A549 (cell line): ENCODE results near the gene PDZD2. TPM values are rescaled to one million over a fixed set of nuclear protein-coding genes. Genes with fewer than 3 reads are reported as not detected.

Experiments
- ATAC-seq, 2 experiments: fragments of 200-7000 bp in 1 of 2; fragments of >200 bp in 1 of 2; cut with Nextera tagmentation in 1 of 2; cut with Tn5 transposase in 1 of 2; 3 replicates each; pipeline versions ENCODE4 v1.8.0 to v1.9.1; 2018 to 2020; ENCODE audit warnings: mild to moderate bottlenecking in 1 of 2, moderate library complexity in 1 of 2
- CTCF ChIA-PET: fragments of 300-600 bp; sonication (Branson Sonifier 250); formaldehyde crosslinking; extraction: SDS; loops from one replicate; lab custom pipeline; 2021; ENCODE audit warnings: antibody characterized with exemption, inconsistent platforms; lab: Yijun Ruan, JAX
- POLR2A ChIA-PET: fragments of 350-600 bp; formaldehyde crosslinking; extraction: SDS; loops from one replicate; lab custom pipeline; 2021; ENCODE audit warnings: antibody characterized with exemption, inconsistent platforms; lab: Yijun Ruan, JAX
- DNase-seq, 2 experiments: peaks; one replicate each; pipeline versions ENCODE4 v3.0.0 to v3.0.0-alpha.2; 2011 to 2016; ENCODE audit warnings: low read depth in 1 of 2, low spot score in 1 of 2
- FAIRE-seq: peaks from 2 replicates; lab custom pipeline; 2011; peaks lifted over from hg19 to GRCh38; lab: Jason Lieb, UNC
- H3K27ac ChIP-seq, 2 experiments: fragments of >200 bp; sonication (Bioruptor Twin); formaldehyde crosslinking; 3 replicates each; pipeline ENCODE4 v1.5.1; 2016 to 2017
- H3K4me1 ChIP-seq: fragments of >200 bp; sonication (Bioruptor Twin); formaldehyde crosslinking; 3 replicates; pipeline ENCODE4 v1.6.1; 2016
- H3K4me2 ChIP-seq: fragments of >200 bp; sonication (Bioruptor Twin); formaldehyde crosslinking; 3 replicates; pipeline ENCODE4 v1.6.1; 2016
- H3K4me3 ChIP-seq: fragments of >200 bp; sonication (Bioruptor Twin); formaldehyde crosslinking; 3 replicates; pipeline ENCODE4 v1.5.1; 2016
- H3K9me3 ChIP-seq: fragments of >200 bp; sonication (Bioruptor Twin); formaldehyde crosslinking; 3 replicates; pipeline ENCODE4 v1.6.1; 2016
- ATOH8 ChIP-seq: fragments of 250-450 bp; sonication (Bioruptor Pico); IDR thresholded peaks from 2 replicates; pipeline ENCODE4 v1.5.0; 2020; ENCODE audit warnings: low read depth, mild to moderate bottlenecking, moderate library complexity
- BCL3 ChIP-seq: fragments of >200 bp; sonication (Bioruptor Twin); formaldehyde crosslinking; IDR thresholded peaks from 3 replicates; pipeline ENCODE4 v1.6.1; 2016
- BHLHE40 ChIP-seq: IDR thresholded peaks from 2 replicates; pipeline ENCODE4 v1.6.1; 2012; ENCODE audit warnings: low read depth, low read length, inconsistent platforms
- CHD2 ChIP-seq: fragments of 150-350 bp; IDR thresholded peaks from 2 replicates; pipeline ENCODE4 v1.6.1; 2014; ENCODE audit warnings: low read length; ENCODE audit not compliant: partially characterized antibody
- CHD4 ChIP-seq: fragments of 200-600 bp; sonication (generic); IDR thresholded peaks from 2 replicates; pipeline ENCODE4 v1.6.1; 2016; ENCODE audit warnings: antibody characterized with exemption, mild to moderate bottlenecking, borderline replicate concordance
- EHF ChIP-seq: fragments of 250-450 bp; sonication (Bioruptor Pico); IDR thresholded peaks from 2 replicates; pipeline ENCODE4 v1.5.0; 2020; ENCODE audit warnings: mild to moderate bottlenecking
- EP300 ChIP-seq, 2 experiments: fragments of >200 bp; sonication (Bioruptor Twin); formaldehyde crosslinking; IDR thresholded peaks; 2 replicates in 1 of 2; 3 replicates in 1 of 2; pipeline ENCODE4 v1.6.1; 2016 to 2017
- FOXS1 ChIP-seq: fragments of 250-450 bp; sonication (Bioruptor Pico); IDR thresholded peaks from 2 replicates; pipeline ENCODE4 v1.5.0; 2020; ENCODE audit warnings: mild to moderate bottlenecking, moderate library complexity
- GATA3 ChIP-seq: IDR thresholded peaks from 2 replicates; pipeline ENCODE4 v1.6.1; 2012; ENCODE audit warnings: borderline replicate concordance
- HMGXB4 ChIP-seq: fragments of 250-450 bp; sonication (Bioruptor Pico); IDR thresholded peaks from 2 replicates; pipeline ENCODE4 v1.5.0; 2021; ENCODE audit warnings: mild to moderate bottlenecking, moderate library complexity, borderline replicate concordance
- JUN ChIP-seq, 2 experiments: fragments of >200 bp; sonication (Bioruptor Twin); formaldehyde crosslinking; IDR thresholded peaks; 2 replicates in 1 of 2; 3 replicates in 1 of 2; pipeline ENCODE4 v1.6.1; 2016 to 2017
- MAZ ChIP-seq: fragments of 150-350 bp; IDR thresholded peaks from 2 replicates; pipeline ENCODE4 v1.6.1; 2014; ENCODE audit warnings: antibody characterized with exemption, low read depth, low read length, borderline replicate concordance
- NPAS2 ChIP-seq: fragments of 250-450 bp; sonication (Bioruptor Pico); IDR thresholded peaks from 2 replicates; pipeline ENCODE4 v1.8.0; 2022; ENCODE audit warnings: mild to moderate bottlenecking, moderate library complexity, borderline replicate concordance
- NR3C1 ChIP-seq: fragments of >200 bp; sonication (Bioruptor Twin); formaldehyde crosslinking; IDR thresholded peaks from 3 replicates; pipeline ENCODE4 v1.6.1; 2017
- PHF8 ChIP-seq: fragments of 200-600 bp; sonication (generic); IDR thresholded peaks from 2 replicates; pipeline ENCODE4 v1.6.1; 2016; ENCODE audit warnings: low read depth, mild to moderate bottlenecking, antibody characterized with exemption, moderate library complexity, borderline replicate concordance
- POLR2AphosphoS2 ChIP-seq: conservative IDR thresholded peaks from 2 replicates; pipeline ENCODE4 v1.6.1; 2012; ENCODE audit warnings: low read length, improper control_type of control experiment, inconsistent platforms
- SMC3 ChIP-seq: fragments of >200 bp; sonication (Bioruptor Twin); formaldehyde crosslinking; IDR thresholded peaks from 3 replicates; pipeline ENCODE4 v1.6.1; 2018; ENCODE audit warnings: inconsistent platforms
- SREBF2 ChIP-seq: fragments of 450-650 bp; IDR thresholded peaks from 2 replicates; pipeline ENCODE4 v1.6.1; 2014; ENCODE audit warnings: mild to moderate bottlenecking, moderate library complexity
- USF2 ChIP-seq: fragments of 450-650 bp; IDR thresholded peaks from 2 replicates; pipeline ENCODE4 v1.6.1; 2014; ENCODE audit warnings: antibody characterized with exemption
- ZFP36 ChIP-seq: fragments of 450-650 bp; IDR thresholded peaks from 2 replicates; pipeline ENCODE4 v1.6.1; 2014; ENCODE audit warnings: borderline replicate concordance; ENCODE audit not compliant: partially characterized antibody
- WGBS: methylation state at CpG from one replicate; pipeline ENCODE4 v1.1.6; 2017; ENCODE audit errors: missing lambda C conversion rate; 5-methylcytosine and 5-hydroxymethylcytosine counted together
- polyA plus RNA-seq, 4 experiments: library from polyadenylated mRNA; depleted of rRNA in 3 of 4; stranded (reverse); fragments of >200 nt; fragmentation: RNase III in 1 of 4; extraction: RNeasy Plus Mini Kit Qiagen cat#74134 plus additional on column Dnase treatment in 1 of 4; gene quantifications; 2 replicates in 3 of 4; 3 replicates in 1 of 4; pipeline ENCODE4 v1.2.3, GENCODE V29; 2011 to 2017
- TF ChIP-seq, protein P1 (sequence below): fragments of >200 bp; sonication (Bioruptor Twin); formaldehyde crosslinking; IDR thresholded peaks from 2 replicates; pipeline ENCODE4 v1.6.1; 2016

Gene PDZD2
- polyA plus RNA-seq, 2 of the 4 experiments (the other 2 are of a cell fraction): 0.06 to 0.09 TPM

DNA sequence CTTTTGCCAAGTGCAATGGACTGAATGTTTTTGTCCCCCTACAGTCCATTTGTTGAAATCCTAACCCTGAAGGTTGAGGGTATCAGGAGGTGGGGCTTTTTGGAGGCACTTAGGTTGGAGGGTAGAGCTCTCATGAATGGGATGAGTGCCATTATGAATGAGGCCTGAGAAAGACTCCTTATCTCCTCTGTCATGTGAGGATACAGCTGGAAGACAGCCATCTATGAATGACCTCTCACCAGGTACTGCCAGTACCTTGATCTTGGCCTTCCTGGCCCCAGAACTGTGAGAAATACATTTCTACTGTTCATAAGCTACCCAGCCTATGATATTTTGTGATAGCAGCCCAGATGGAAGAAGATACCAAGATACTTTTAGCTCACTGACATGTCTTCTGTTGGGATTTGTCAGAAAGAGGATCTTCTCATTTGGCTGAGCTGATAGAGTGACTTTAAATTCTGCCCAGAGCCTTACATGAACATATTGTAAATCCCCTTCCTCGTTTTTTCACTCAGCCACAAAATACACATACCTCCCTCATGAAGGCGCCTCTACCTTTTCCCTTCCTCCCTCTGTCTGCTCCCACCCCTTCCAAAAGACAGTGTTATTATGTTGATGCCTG is 256.4 kb downstream of the PDZD2 start (continued):
- no peak for TF ChIP-seq MAZ
- TF ChIP-seq ATOH8 (CRISPR knock-in tag): no peak
- no peak for TF ChIP-seq SMC3

DNA sequence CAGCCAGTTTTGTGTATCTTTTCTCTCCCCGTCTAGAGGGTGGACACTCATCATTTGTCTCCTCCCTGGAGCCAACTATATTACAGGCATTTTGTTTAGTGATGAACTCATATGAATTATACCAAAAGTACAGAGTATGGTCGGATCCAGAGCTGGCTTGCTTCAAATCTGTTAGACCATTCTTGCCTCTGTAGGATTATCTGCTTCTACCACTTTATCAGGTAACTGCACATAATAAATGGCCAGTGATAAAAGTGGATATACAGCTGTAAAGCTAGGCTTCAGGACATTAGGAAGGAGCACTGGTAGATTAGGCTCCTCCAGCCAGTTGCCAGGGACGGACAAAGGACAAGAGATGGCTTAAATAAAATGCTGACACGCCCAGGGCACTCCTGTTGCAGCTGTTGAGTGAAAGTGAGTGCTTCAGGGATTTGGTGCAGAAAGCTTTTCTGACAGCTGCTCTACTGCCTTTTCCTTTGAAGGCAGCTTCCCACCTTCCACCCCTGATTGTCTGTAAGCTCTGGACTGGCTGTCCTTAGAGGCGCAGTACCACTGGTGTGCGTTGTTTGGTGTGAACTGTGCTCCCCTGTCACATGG is 259.2 kb downstream of the PDZD2 start:
- no peak overlapping the region for H3K4me3 ChIP-seq
- H3K27ac ChIP-seq: no peak overlapping the region
- 24% methylated on average over 6 of the region's 6 CpGs for WGBS
- no peak overlapping the region for H3K4me2 ChIP-seq
- POLR2A ChIA-PET: no interaction called here
- no peak for DNase-seq
- TF ChIP-seq FOXS1 (no peak), ZFP36 (no peak), CHD2 (no peak), GATA3 (no peak), PHF8 (no peak), JUN (IDR thresholded peaks at IDR 0.05) (no peak), NR3C1 (no peak), EHF (CRISPR knock-in tag) (no peak), HMGXB4 (no peak), CHD4 (no peak), BHLHE40 (no peak), NPAS2 (CRISPR knock-in tag) (no peak), POLR2AphosphoS2 (no peak)
- TF ChIP-seq, protein P1, sequence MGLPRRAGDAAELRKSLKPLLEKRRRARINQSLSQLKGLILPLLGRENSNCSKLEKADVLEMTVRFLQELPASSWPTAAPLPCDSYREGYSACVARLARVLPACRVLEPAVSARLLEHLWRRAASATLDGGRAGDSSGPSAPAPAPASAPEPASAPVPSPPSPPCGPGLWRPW: no peak
- TF ChIP-seq, all 56 proteins: peak for 0
- H3K9me3 ChIP-seq: peaks cover 12% of the 10 kb centered on the region; the same call in 2 of the 3 replicates
- no peaks in the 10 kb centered on the region for H3K4me1 ChIP-seq
- no peak for FAIRE-seq
- peak; percentile 30; a peak in 3 of 6 replicates for ATAC-seq
- CTCF ChIA-PET: interaction anchor here (1.1 kb wide), 1 partner anchor 11 kb away, joined by 6 read pairs; no protein-coding TSS in a partner anchor

- no peak overlapping the region for H3K4me2 ChIP-seq
- no peaks in the 10 kb centered on the region for H3K4me1 ChIP-seq
- ChIA-PET POLR2A (no interaction called here), CTCF (interaction anchor here (1.9 kb wide), 2 partner anchors 29 to 176 kb away, joined by 5 to 8 read pairs; no protein-coding TSS in a partner anchor)
- no peak overlapping the region for H3K4me3 ChIP-seq
- H3K9me3 ChIP-seq: peaks cover 12% of the 10 kb centered on the region; the same call in 2 of the 3 replicates
- 32% methylated on average over 5 of the region's 5 CpGs for WGBS
- FAIRE-seq (no peak), ATAC-seq (no peak), DNase-seq (no peak)
- no peak for TF ChIP-seq SREBF2
- no peak for TF ChIP-seq USF2
- TF ChIP-seq EP300 (IDR thresholded peaks at IDR 0.05): no peak
- no peak for TF ChIP-seq SMC3
- no peak for TF ChIP-seq BCL3
- no peak overlapping the region for H3K27ac ChIP-seq
These were observed 261.4 kb downstream of the PDZD2 start for GRCh38 chr5:31900296-31900865.
